GM18873 (cell line): ENCODE data around the gene PHTF1.
"Not testable (repeated sequence)": the region's sequence is repeated elsewhere in the genome, so short reads cannot be mapped to it uniquely, and the experiment has no call there.

ENCODE experiments used
- ATAC-seq: cut with Tn5 transposase; IDR thresholded peaks from one replicate; pipeline ENCODE4 v1.9.1; 2021; ENCODE audit warnings: mild to moderate bottlenecking, moderate library complexity, moderate number of reproducible peaks; ENCODE audit not compliant: unreplicated experiment, low FRiP score

PHTF1 gene

GRCh38 chr1:113780374-113781146 lies 21.3 kb upstream of the PHTF1 start:
- no peak for ATAC-seq

GRCh38 chr1:113779542-113779941 lies 20.3 kb upstream of the PHTF1 start:
- ATAC-seq, result no peak

- ATAC-seq, result no peak
Observed at GRCh38 chr1:113777561-113777960, 18.3 kb upstream of the PHTF1 start.

GRCh38 chr1:113770031-113770430 lies 10.7 kb upstream of the PHTF1 start:
- ATAC-seq, result no peak

GRCh38 chr1:113769601-113769970 lies 10.3 kb upstream of the PHTF1 start:
- no peak for ATAC-seq

- no peak for ATAC-seq
Observed at GRCh38 chr1:113768916-113769600, 9.8 kb upstream of the PHTF1 start.

- ATAC-seq, result no peak
Observed at GRCh38 chr1:113765306-113766230, 6.3 kb upstream of the PHTF1 start.

- ATAC-seq, result no peak
Observed at GRCh38 chr1:113763661-113764060, 4.4 kb upstream of the PHTF1 start.

GRCh38 chr1:113761937-113762336 lies 2.7 kb upstream of the PHTF1 start:
- no peak for ATAC-seq

GRCh38 chr1:113760102-113761080 lies 1.1 kb upstream of the PHTF1 start:
- no peak for ATAC-seq

GRCh38 chr1:113758631-113759332 lies 504 bp downstream of the PHTF1 start:
- ATAC-seq, result peak; percentile 60

- ATAC-seq, result no peak
Observed at GRCh38 chr1:113756461-113756860, 2.8 kb downstream of the PHTF1 start.

GRCh38 chr1:113753333-113753732 lies 6.0 kb downstream of the PHTF1 start:
- ATAC-seq, result not testable (repeated sequence)

GRCh38 chr1:113751516-113751915 lies 7.8 kb downstream of the PHTF1 start:
- no peak for ATAC-seq

GRCh38 chr1:113751114-113751513 lies 8.2 kb downstream of the PHTF1 start:
- no peak for ATAC-seq

GRCh38 chr1:113749402-113749801 lies 9.9 kb downstream of the PHTF1 start:
- no peak for ATAC-seq

GRCh38 chr1:113747376-113747775 lies 11.9 kb downstream of the PHTF1 start:
- ATAC-seq, result no peak

GRCh38 chr1:113745425-113745824 lies 13.9 kb downstream of the PHTF1 start:
- no peak for ATAC-seq

- no peak for ATAC-seq
Observed at GRCh38 chr1:113744114-113744513, 15.2 kb downstream of the PHTF1 start.
